Tibial artery (tissue), 4 donors: ENCODE measurements around the gene GLI3.

Source experiments
- DNase-seq, 2 donors: peaks; one replicate each; pipeline ENCODE4 v3.0.0-alpha.2; 2019
- H3K27ac ChIP-seq, 2 donors: fragments of 200-600 bp; sonication (generic) in 1 of 2; 1 replicate in 1 of 2; 2 replicates in 1 of 2; pipeline ENCODE4 v1.5.1; 2018 to 2019; ENCODE audit warnings: mild to moderate bottlenecking in 1 of 2
- H3K27me3 ChIP-seq, 2 donors: fragments of 200-600 bp; sonication (generic) in 1 of 2; one replicate each; pipeline versions ENCODE4 v1.5.1 to v1.6.0; 2016 to 2019
- H3K36me3 ChIP-seq, 3 donors: fragments of 200-600 bp; sonication (generic) in 2 of 3; one replicate each; pipeline ENCODE4 v1.5.1; 2016 to 2019; ENCODE audit warnings: mild to moderate bottlenecking in 2 of 3
- H3K4me1 ChIP-seq, 4 donors: fragments of 200-600 bp; sonication (generic) in 2 of 4; 1 replicate in 3 of 4; 2 replicates in 1 of 4; pipeline ENCODE4 v1.5.1; 2016 to 2019
- H3K4me3 ChIP-seq, 2 donors: fragments of 200-600 bp; sonication (generic) in 1 of 2; 1 replicate in 1 of 2; 2 replicates in 1 of 2; pipeline ENCODE4 v1.5.1; 2018 to 2019; ENCODE audit warnings: mild to moderate bottlenecking in 2 of 2
- H3K9me3 ChIP-seq, 3 donors: fragments of 200-600 bp; sonication (generic) in 1 of 3; one replicate each; pipeline ENCODE4 v1.5.1; 2016 to 2019
- CTCF ChIP-seq, 2 experiments: fragments of 200-600 bp in 1 of 2; fragments of 450-650 bp in 1 of 2; IDR thresholded peaks; one replicate each; pipeline ENCODE4 v1.5.1; 2017 to 2019; ENCODE audit warnings: antibody characterized with exemption in 2 of 2, mild to moderate bottlenecking in 1 of 2, moderate library complexity in 1 of 2
- intact Hi-C: fragments of 100-400 bp; cut with DNase I; formaldehyde crosslinking; loops from one replicate; pipeline ENCODE4 v1.15.0; 2023; ENCODE audit warnings: low total_unique reads

Gene GLI3

GRCh38 chr7:42096681-42097561 lies 140.1 kb downstream of the GLI3 start:
- Histone ChIP-seq H3K4me3 (no peak overlapping the region), H3K9me3 (no peaks in the 10 kb centered on the region), H3K36me3 (no peaks in the 10 kb centered on the region), H3K27me3 (no peaks in the 10 kb centered on the region), H3K27ac (no peak overlapping the region), H3K4me1 (peaks cover 0 to 12% (median 4%) of the 10 kb centered on the region in 4 donors)
- intact Hi-C loops: no loop called here
- peak; percentile 57 to 65 for DNase-seq
- no peak for TF ChIP-seq CTCF (IDR thresholded peaks at IDR 0.05)

DNA sequence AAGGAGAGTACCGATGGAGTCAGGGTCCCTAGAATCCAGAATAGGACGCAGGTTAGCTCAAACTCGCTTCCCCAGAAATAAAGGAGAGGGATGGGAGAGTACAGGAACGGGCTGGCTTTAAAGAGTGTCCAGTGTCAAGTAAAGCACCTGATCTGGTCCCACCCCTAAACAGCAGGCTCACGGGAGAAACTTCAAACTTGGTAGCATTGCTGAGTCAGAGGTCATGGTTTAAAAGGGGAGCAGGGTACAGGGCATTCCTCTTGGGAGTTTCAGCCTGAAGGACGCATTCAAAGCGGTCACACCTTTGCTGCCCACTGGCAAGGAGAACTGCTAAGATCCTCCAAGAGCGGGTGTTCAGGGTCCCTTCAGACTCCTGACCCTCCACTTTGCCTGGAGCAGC lies 140.7 kb downstream of the GLI3 start:
- Histone ChIP-seq H3K36me3 (no peaks in the 10 kb centered on the region), H3K4me1 (peaks cover 0 to 12% (median 5%) of the 10 kb centered on the region in 4 donors), H3K27me3 (no peaks in the 10 kb centered on the region), H3K27ac (no peak overlapping the region), H3K9me3 (no peaks in the 10 kb centered on the region), H3K4me3 (no peak overlapping the region)
- intact Hi-C loops: no loop called here
- DNase-seq: no peak
- TF ChIP-seq CTCF (IDR thresholded peaks at IDR 0.05): no peak

GRCh38 chr7:42095791-42096190 lies 141.2 kb downstream of the GLI3 start:
- H3K27ac ChIP-seq: no peak overlapping the region
- no peak for TF ChIP-seq CTCF (IDR thresholded peaks at IDR 0.05)
- H3K27me3 ChIP-seq: no peaks in the 10 kb centered on the region
- H3K4me3 ChIP-seq: no peak overlapping the region
- H3K36me3 ChIP-seq: no peaks in the 10 kb centered on the region
- intact Hi-C loops: no loop called here
- H3K9me3 ChIP-seq: no peaks in the 10 kb centered on the region
- DNase-seq: no peak
- peaks cover 0 to 12% (median 5%) of the 10 kb centered on the region in 4 donors for H3K4me1 ChIP-seq

DNA sequence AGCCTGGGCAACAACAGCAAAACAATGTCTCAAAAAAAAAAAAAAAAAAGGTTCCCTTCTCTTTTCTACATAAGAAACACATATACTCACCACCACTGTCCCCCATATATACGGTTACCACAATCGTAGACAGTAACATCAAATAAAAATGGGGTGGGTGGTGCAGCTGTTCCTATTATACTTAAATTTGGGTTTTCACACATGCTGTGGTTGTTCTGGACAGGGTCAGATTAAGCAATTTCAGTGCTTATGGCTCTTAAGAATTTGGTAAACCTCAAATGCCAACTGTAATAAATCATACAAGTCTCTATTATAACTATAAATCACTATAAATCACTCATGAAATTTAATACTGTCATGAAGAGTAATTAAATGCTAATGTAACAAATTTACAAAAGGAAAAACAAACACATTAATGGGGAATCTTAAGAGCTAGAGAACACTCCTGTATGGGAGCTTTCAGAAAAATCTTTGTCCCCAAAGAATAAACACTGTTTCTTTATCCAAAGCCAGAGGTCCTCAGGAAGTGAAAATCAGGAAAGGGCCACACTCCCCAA lies 143.6 kb downstream of the GLI3 start:
- H3K27me3 ChIP-seq: no peaks in the 10 kb centered on the region
- intact Hi-C loops: no loop called here
- H3K27ac ChIP-seq: no peak overlapping the region
- H3K4me1 ChIP-seq: peaks cover 0 to 12% (median 5%) of the 10 kb centered on the region in 4 donors
- no peaks in the 10 kb centered on the region for H3K9me3 ChIP-seq
- no peak for DNase-seq
- no peak for TF ChIP-seq CTCF (IDR thresholded peaks at IDR 0.05)
- H3K36me3 ChIP-seq: no peaks in the 10 kb centered on the region
- no peak overlapping the region for H3K4me3 ChIP-seq

DNA sequence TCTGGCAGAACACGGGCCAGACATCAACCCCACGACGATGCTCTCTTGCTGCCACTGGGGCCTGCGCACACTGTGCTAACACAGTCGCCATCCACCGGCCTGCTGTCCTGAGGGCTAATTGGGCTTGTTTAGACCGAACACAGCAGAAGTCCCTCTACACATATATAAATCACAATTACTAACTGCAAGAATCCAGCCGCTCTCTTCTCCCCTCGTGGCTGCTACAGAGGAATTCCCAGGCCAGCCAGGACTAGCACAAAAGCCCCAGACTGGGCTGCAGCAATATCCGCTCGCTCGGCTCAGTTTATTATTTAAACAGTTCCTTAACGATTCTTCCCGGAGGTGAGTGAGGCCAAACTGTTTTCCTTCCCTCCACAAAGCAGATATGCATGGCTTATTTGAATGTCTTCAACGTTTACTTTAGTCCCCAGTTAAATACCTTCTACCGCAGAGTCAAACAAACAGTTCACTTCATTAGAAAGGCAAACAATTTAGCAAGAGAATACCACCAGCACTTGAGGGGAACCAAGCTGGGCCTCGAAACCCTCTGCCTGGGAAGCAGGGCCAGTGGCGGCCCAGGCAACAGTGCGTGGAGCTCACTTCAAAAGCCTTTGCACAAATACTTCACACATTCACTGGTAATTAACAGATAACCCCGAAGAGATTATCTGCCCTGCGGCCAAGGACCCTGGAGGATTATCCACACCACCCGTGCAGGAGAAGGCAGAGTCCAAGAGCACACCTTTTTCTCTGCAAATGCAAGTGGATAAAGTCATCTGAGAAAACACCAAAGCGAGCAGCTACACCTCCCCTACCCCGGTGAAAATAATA lies 145.3 kb downstream of the GLI3 start:
- TF ChIP-seq CTCF (IDR thresholded peaks at IDR 0.05): no peak
- H3K4me3 ChIP-seq: no peak overlapping the region
- no peak for DNase-seq
- intact Hi-C loops: no loop called here
- no peak overlapping the region for H3K27ac ChIP-seq
- H3K4me1 ChIP-seq: peaks cover 0 to 4% (median 2%) of the 10 kb centered on the region in 4 donors
- no peaks in the 10 kb centered on the region for H3K9me3 ChIP-seq
- H3K27me3 ChIP-seq: no peaks in the 10 kb centered on the region
- no peaks in the 10 kb centered on the region for H3K36me3 ChIP-seq
